Heart right ventricle (tissue), 16 donors: Measurements from ENCODE around the gene CA10. TPM values are rescaled to one million over a fixed set of nuclear protein-coding genes. Genes with fewer than 3 reads are reported as not detected.

ENCODE experiments used
- ATAC-seq, 8 donors: fragments of 200-7000 bp; cut with Tn5 transposase; one replicate each; pipeline ENCODE4 v1.9.1; 2020; ENCODE audit warnings: mild to moderate bottlenecking in 8 of 8, moderate library complexity in 8 of 8, moderate number of reproducible peaks in 1 of 8
- DNase-seq, 2 donors: peaks; one replicate each; pipeline ENCODE4 v3.0.0-alpha.2; 2020
- H3K27ac ChIP-seq, 10 donors: fragments of 200-600 bp; sonication (generic) in 2 of 10; one replicate each; pipeline versions ENCODE4 v1.5.0 to v1.8.0; 2020 to 2022; ENCODE audit warnings: mild to moderate bottlenecking in 3 of 10
- H3K27me3 ChIP-seq, 7 donors: fragments of 200-600 bp; one replicate each; pipeline ENCODE4 v1.8.0; 2021 to 2022; ENCODE audit warnings: mild to moderate bottlenecking in 2 of 7
- H3K36me3 ChIP-seq, 9 donors: fragments of 200-600 bp; sonication (generic) in 1 of 9; one replicate each; pipeline versions ENCODE4 v1.5.0 to v1.8.0; 2020 to 2022; ENCODE audit warnings: mild to moderate bottlenecking in 2 of 9
- H3K4me1 ChIP-seq, 9 donors: fragments of 200-600 bp; sonication (generic) in 1 of 9; one replicate each; pipeline versions ENCODE4 v1.5.0 to v1.8.0; 2020 to 2022; ENCODE audit warnings: mild to moderate bottlenecking in 4 of 9
- H3K4me3 ChIP-seq, 10 donors: fragments of 200-600 bp; sonication (generic) in 2 of 10; one replicate each; pipeline versions ENCODE4 v1.5.0 to v1.8.0; 2020 to 2022; ENCODE audit warnings: mild to moderate bottlenecking in 7 of 10, moderate library complexity in 2 of 10
- H3K9me3 ChIP-seq, 11 donors: fragments of 200-600 bp in 10 of 11; sonication (generic) in 2 of 11; one replicate each; pipeline versions ENCODE4 v1.5.0 to v1.8.0; 2013 to 2022; ENCODE audit warnings: mild to moderate bottlenecking in 2 of 11, control low read depth in 1 of 11, moderate library complexity in 1 of 11
- CTCF ChIP-seq, 9 donors: fragments of 200-600 bp; sonication (generic) in 2 of 9; IDR thresholded peaks; one replicate each; pipeline versions ENCODE4 v1.5.0 to v1.8.0; 2021 to 2022; ENCODE audit warnings: antibody characterized with exemption in 9 of 9, mild to moderate bottlenecking in 5 of 9, moderate library complexity in 1 of 9
- WGBS, 2 donors: extraction: QIAGEN DNeasy Blood & Tissue Kit; methylation state at CpG; one replicate each; pipeline ENCODE4 v1.1.7; 2013; ENCODE audit warnings: inconsistent platforms in 1 of 2; 5-methylcytosine and 5-hydroxymethylcytosine counted together
- intact Hi-C, 10 donors: fragments of 100-400 bp; cut with DNase I; formaldehyde crosslinking; loops; one replicate each; pipeline versions ENCODE4 v1.11.1 to v1.14.2; 2022
- polyA plus RNA-seq, 2 donors: library from polyadenylated mRNA; stranded (reverse); fragments of 200-250 nt; gene quantifications; one replicate each; pipeline ENCODE4 v1.2.3, GENCODE V29; 2013
- total RNA-seq, 10 donors: library from RNA; stranded (reverse); fragmentation: NEBNext Ultra II Directional in 3 of 10; extraction: Animal tissue kit (Norgen Biotek cat#: 25700) in 3 of 10; gene quantifications; one replicate each; pipeline versions ENCODE4 v1.2.1 to v1.2.4, GENCODE V29; 2021 to 2023
- donor health status: Arrhythmogenic right ventricular cardiomyopathy.
- donor health status: ischemic (EF 13 %, LVEDD 7.1; RV severe dilation, severe dysfunction).
- donor health status: healthy with polysubstance abuse.
- donor health status: DM: no; HTN: yes; CAD: no.
- donor health status: DM: no; HTN: no; CAD: no.
- donor health status: ischemic (EF 25% LVEDD 6.9; RV normal size, moderate dysfunction).
- donor health status: ischemic (EF 25% LVEDD 5.7; RV mildly dilated, moderate dysfunction).
- donor health status: healthy.
- donor health status: DM: yes; HTN: yes; CAD: no.
- donor health status: Ischemic cardiomyopathy.
- donor health status: ischemic (EF 35%, LVEDD 5.7; RV mildly dilated, moderate dysfunction).
- donor health status: nonischemic (EF 11% LVEDD 7.7; RV severe dilation, severe dysfunction).
- donor health status: DM: yes; HTN: yes; CAD: no.
- donor health status: PGD.
- donor health status: ischemic (EF 29% LVEDD 5.4; RV normal size, mild dysfunction).
- donor health status: nonischemic (EF 23%, LVEDD 6.1; RV moderate dilation, normal function).

Gene CA10
- total and polyA plus RNA-seq, 12 donors, result not detected

GRCh38 chr17:51595826-51596398, 562.6 kb downstream of the CA10 start:
- Histone ChIP-seq H3K9me3 (no peaks in the 10 kb centered on the region), H3K27ac (no peak overlapping the region), H3K4me3 (no peak overlapping the region), H3K36me3 (no peaks in the 10 kb centered on the region), H3K4me1 (no peaks in the 10 kb centered on the region), H3K27me3 (peaks cover 0 to 15% (median 0%) of the 10 kb centered on the region in 7 donors)
- no peak for ATAC-seq
- no peak for TF ChIP-seq CTCF (IDR thresholded peaks at IDR 0.05)
- no peak for DNase-seq
- intact Hi-C loops, result no loop called here
- WGBS, 2 donors, result 53 to 55% methylated on average over 6 of the region's 6 CpGs

- ATAC-seq (peak in 1 of 8 donors; percentile 13), DNase-seq (no peak)
- H3K36me3 ChIP-seq, result no peaks in the 10 kb centered on the region
- no peak overlapping the region for H3K4me3 ChIP-seq
- peaks cover 0 to 16% (median 6%) of the 10 kb centered on the region in 11 donors for H3K9me3 ChIP-seq
- H3K27ac ChIP-seq, result no peak overlapping the region
- 44 to 49% methylated on average over 4 of the region's 4 CpGs for WGBS, 2 donors
- intact Hi-C loops, result no loop called here
- H3K27me3 ChIP-seq, result peaks cover 0 to 22% (median 9%) of the 10 kb centered on the region in 7 donors
- no peaks in the 10 kb centered on the region for H3K4me1 ChIP-seq
- no peak for TF ChIP-seq CTCF (IDR thresholded peaks at IDR 0.05)
Measured at GRCh38 chr17:51590071-51590656, 568.4 kb downstream of the CA10 start.

GRCh38 chr17:51588063-51588462, 570.5 kb downstream of the CA10 start:
- Histone ChIP-seq H3K27ac (no peak overlapping the region), H3K4me1 (no peaks in the 10 kb centered on the region), H3K36me3 (no peaks in the 10 kb centered on the region), H3K9me3 (peaks cover 0 to 16% (median 6%) of the 10 kb centered on the region in 11 donors), H3K27me3 (peaks cover 0 to 22% (median 9%) of the 10 kb centered on the region in 7 donors), H3K4me3 (no peak overlapping the region)
- no peak for TF ChIP-seq CTCF (IDR thresholded peaks at IDR 0.05)
- WGBS, 2 donors, result 75 to 84% methylated on average over 2 of the region's 2 CpGs
- ATAC-seq (no peak), DNase-seq (no peak)
- intact Hi-C loops, result loop anchor here in 4 of 10 donors (5.0 to 10.0 kb wide), 4 partner anchors 144 to 517 kb away; no protein-coding TSS in a partner anchor

- no peak for TF ChIP-seq CTCF (IDR thresholded peaks at IDR 0.05)
- intact Hi-C loops, result loop anchor here in 4 of 10 donors (5.0 to 10.0 kb wide), 4 partner anchors 145 to 517 kb away; no protein-coding TSS in a partner anchor
Measured at GRCh38 chr17:51587516-51587915, 571.0 kb downstream of the CA10 start.

More at GRCh38 chr17:51587516-51587915, 571.0 kb downstream of the CA10 start:
- ATAC-seq, result no peak
- Histone ChIP-seq H3K27ac (no peak overlapping the region), H3K36me3 (no peaks in the 10 kb centered on the region), H3K27me3 (peaks cover 0 to 21% (median 9%) of the 10 kb centered on the region in 7 donors), H3K4me1 (no peaks in the 10 kb centered on the region), H3K9me3 (peaks cover 0 to 16% (median 6%) of the 10 kb centered on the region in 11 donors), H3K4me3 (no peak overlapping the region)
- DNase-seq, result no peak
- WGBS, 2 donors, result 72 to 76% methylated on average over 2 of the region's 2 CpGs
